Measurements from ENCODE around the gene SPATA17. TPM values are rescaled to one million over a fixed set of nuclear protein-coding genes. Genes with fewer than 3 reads are reported as not detected.

Gene SPATA17
- total and polyA plus RNA-seq, 2 of the 8 experiments (the other 6 are each of a cell fraction or from before 2014, with no cell fraction given) = 0.17 to 0.48 TPM

GRCh38 chr1:217885181-217885580 lies 254.0 kb downstream of the SPATA17 start (continued):
- no peak for TF ChIP-seq SIN3A (conservative IDR thresholded peaks at IDR 0.05 in 1 of 2, IDR thresholded peaks at IDR 0.05 in 1 of 2; ENCODE audit: low read depth in 1 of 2, low read length in 2 of 2)
- no peak for TF ChIP-seq CHD1 (IDR thresholded peaks at IDR 0.05; ENCODE audit: low read depth, low read length)
- TF ChIP-seq ASH2L (IDR thresholded peaks at IDR 0.05; ENCODE audit: low read length) = no peak
- no peak for TF ChIP-seq SIRT6 (IDR thresholded peaks at IDR 0.05; ENCODE audit: low read length)

Measured in H1 (cell line).